ENCODE measurements around the gene EXOC6.
"Not testable (repeated sequence)": the region's sequence is repeated elsewhere in the genome, so short reads cannot be mapped to it uniquely, and the experiment has no call there.

GRCh38 chr10:93101148-93101547 is 252.8 kb downstream of the EXOC6 start:
- not testable (repeated sequence) for TF ChIP-seq CTCF (IDR thresholded peaks at IDR 0.05 in 2 of 3, conservative IDR thresholded peaks at IDR 0.05 in 1 of 3; ENCODE audit: borderline replicate concordance in 1 of 3, insufficient read depth in 1 of 3, low read depth in 2 of 3, low read length in 2 of 3); POLR2A (IDR thresholded peaks at IDR 0.05; ENCODE audit: borderline replicate concordance, extremely low read depth, insufficient read depth, insufficient read length); MAX (IDR thresholded peaks at IDR 0.05); SP1 (IDR thresholded peaks at IDR 0.05; ENCODE audit: low read depth); EZH2 (IDR thresholded peaks at IDR 0.05); REST (IDR thresholded peaks at IDR 0.05; ENCODE audit: low read depth); ZFX (IDR thresholded peaks at IDR 0.05); YY1 (IDR thresholded peaks at IDR 0.05; ENCODE audit: extremely low read depth, insufficient replicate concordance, low read depth, low read length); EGR1 (IDR thresholded peaks at IDR 0.05; ENCODE audit: low read depth); POLR2AphosphoS5 (IDR thresholded peaks at IDR 0.05; ENCODE audit: low read depth, low read length); FOSL1 (IDR thresholded peaks at IDR 0.05; ENCODE audit: low read depth); ATF3 (IDR thresholded peaks at IDR 0.05); ZBTB33 (IDR thresholded peaks at IDR 0.05; ENCODE audit: extremely low read depth, insufficient replicate concordance, low read length); EZH2phosphoT487 (IDR thresholded peaks at IDR 0.05; ENCODE audit: borderline replicate concordance)
